ENCODE data around the gene TARS3.

- TF ChIP-seq CTCF (IDR thresholded peaks at IDR 0.05; ENCODE audit: insufficient read depth, low read length) (no peak), POLR2AphosphoS5 (IDR thresholded peaks at IDR 0.05; ENCODE audit: low read depth) (no peak), GABPA (IDR thresholded peaks at IDR 0.05; ENCODE audit: low read depth) (no peak), SPI1 (IDR thresholded peaks at IDR 0.05; ENCODE audit: borderline replicate concordance, low read depth) (no peak)
- TF ChIP-seq, protein P1, sequence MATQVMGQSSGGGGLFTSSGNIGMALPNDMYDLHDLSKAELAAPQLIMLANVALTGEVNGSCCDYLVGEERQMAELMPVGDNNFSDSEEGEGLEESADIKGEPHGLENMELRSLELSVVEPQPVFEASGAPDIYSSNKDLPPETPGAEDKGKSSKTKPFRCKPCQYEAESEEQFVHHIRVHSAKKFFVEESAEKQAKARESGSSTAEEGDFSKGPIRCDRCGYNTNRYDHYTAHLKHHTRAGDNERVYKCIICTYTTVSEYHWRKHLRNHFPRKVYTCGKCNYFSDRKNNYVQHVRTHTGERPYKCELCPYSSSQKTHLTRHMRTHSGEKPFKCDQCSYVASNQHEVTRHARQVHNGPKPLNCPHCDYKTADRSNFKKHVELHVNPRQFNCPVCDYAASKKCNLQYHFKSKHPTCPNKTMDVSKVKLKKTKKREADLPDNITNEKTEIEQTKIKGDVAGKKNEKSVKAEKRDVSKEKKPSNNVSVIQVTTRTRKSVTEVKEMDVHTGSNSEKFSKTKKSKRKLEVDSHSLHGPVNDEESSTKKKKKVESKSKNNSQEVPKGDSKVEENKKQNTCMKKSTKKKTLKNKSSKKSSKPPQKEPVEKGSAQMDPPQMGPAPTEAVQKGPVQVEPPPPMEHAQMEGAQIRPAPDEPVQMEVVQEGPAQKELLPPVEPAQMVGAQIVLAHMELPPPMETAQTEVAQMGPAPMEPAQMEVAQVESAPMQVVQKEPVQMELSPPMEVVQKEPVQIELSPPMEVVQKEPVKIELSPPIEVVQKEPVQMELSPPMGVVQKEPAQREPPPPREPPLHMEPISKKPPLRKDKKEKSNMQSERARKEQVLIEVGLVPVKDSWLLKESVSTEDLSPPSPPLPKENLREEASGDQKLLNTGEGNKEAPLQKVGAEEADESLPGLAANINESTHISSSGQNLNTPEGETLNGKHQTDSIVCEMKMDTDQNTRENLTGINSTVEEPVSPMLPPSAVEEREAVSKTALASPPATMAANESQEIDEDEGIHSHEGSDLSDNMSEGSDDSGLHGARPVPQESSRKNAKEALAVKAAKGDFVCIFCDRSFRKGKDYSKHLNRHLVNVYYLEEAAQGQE (IDR thresholded peaks at IDR 0.05; ENCODE audit: insufficient replicate concordance, low read depth) = no peak
Measured at GRCh38 chr15:101614001-101614585, 110.2 kb downstream of the TARS3 start.

Data from HL-60 (cell line).